HepG2 (cell line): ENCODE measurements around the gene RAB40C. TPM values are rescaled to one million over a fixed set of nuclear protein-coding genes. Genes with fewer than 3 reads are reported as not detected.

ENCODE experiments used
- ATRX ChIP-seq: sonication (generic); formaldehyde crosslinking; IDR thresholded peaks from 2 replicates; pipeline ENCODE4 v1.4.0; 2020; ENCODE audit warnings: missing genetic modification reagents, borderline replicate concordance
- BRD4 ChIP-seq: sonication (generic); formaldehyde crosslinking; IDR thresholded peaks from 2 replicates; pipeline ENCODE4 v1.4.0; 2020; ENCODE audit warnings: missing genetic modification reagents
- CCAR2 ChIP-seq: fragments of 200-400 bp; formaldehyde crosslinking; optimal IDR thresholded peaks from 2 replicates; pipeline ENCODE3; 2018; ENCODE audit warnings: low read depth, mild to moderate bottlenecking, low read length, moderate library complexity
- CEBPG ChIP-seq: IDR thresholded peaks from 2 replicates; pipeline ENCODE4 v1.6.1; 2016
- EEA1 ChIP-seq: sonication (generic); formaldehyde crosslinking; IDR thresholded peaks from 2 replicates; pipeline ENCODE4 v1.5.1; 2020; ENCODE audit warnings: mild to moderate bottlenecking, missing genetic modification reagents, borderline replicate concordance
- EHMT2 ChIP-seq: fragments of 200-600 bp; sonication (generic); IDR thresholded peaks from 2 replicates; pipeline ENCODE4 v1.7.0; 2017; ENCODE audit warnings: antibody characterized with exemption, low read depth, low read length, borderline replicate concordance
- KMT2B ChIP-seq: IDR thresholded peaks from 2 replicates; pipeline ENCODE4 v1.6.1; 2016; ENCODE audit warnings: missing genetic modification reagents, missing compliant biosample characterization
- PHF20 ChIP-seq: sonication (generic); formaldehyde crosslinking; IDR thresholded peaks from 2 replicates; pipeline ENCODE4 v1.5.0; 2020; ENCODE audit warnings: mild to moderate bottlenecking, missing genetic modification reagents
- RCOR2 ChIP-seq: IDR thresholded peaks from 2 replicates; pipeline ENCODE4 v1.6.1; 2016; ENCODE audit warnings: missing biosample characterization, missing genetic modification reagents
- YY1 ChIP-seq: IDR thresholded peaks from 2 replicates; pipeline ENCODE4 v1.6.1; 2011; ENCODE audit warnings: low read length, low read depth, moderate library complexity, mild to moderate bottlenecking; ENCODE audit not compliant: insufficient read depth, insufficient replicate concordance
- ZBTB14 ChIP-seq: sonication (generic); formaldehyde crosslinking; IDR thresholded peaks from 2 replicates; pipeline ENCODE4 v1.4.0; 2020; ENCODE audit warnings: missing genetic modification reagents
- ZC3H4 ChIP-seq: sonication (generic); formaldehyde crosslinking; IDR thresholded peaks from 2 replicates; pipeline ENCODE4 v1.4.0; 2020; ENCODE audit warnings: missing genetic modification reagents, borderline replicate concordance
- ZNF17 ChIP-seq: sonication (generic); formaldehyde crosslinking; IDR thresholded peaks from 2 replicates; pipeline ENCODE4 v1.5.0; 2020; ENCODE audit warnings: mild to moderate bottlenecking, missing genetic modification reagents
- ZNF274 ChIP-seq: sonication (generic); formaldehyde crosslinking; IDR thresholded peaks from 2 replicates; pipeline ENCODE4 v1.5.1; 2020; ENCODE audit warnings: mild to moderate bottlenecking, missing genetic modification reagents
- ZNF3 ChIP-seq: IDR thresholded peaks from 2 replicates; pipeline ENCODE4 v1.7.0; 2017; ENCODE audit warnings: inconsistent platforms
- ZNF331 ChIP-seq: sonication (generic); formaldehyde crosslinking; IDR thresholded peaks from 2 replicates; pipeline ENCODE4 v1.4.0; 2020; ENCODE audit warnings: missing genetic modification reagents
- ZNF441 ChIP-seq: sonication (generic); formaldehyde crosslinking; IDR thresholded peaks from 2 replicates; pipeline ENCODE4 v1.7.0; 2021; ENCODE audit warnings: missing genetic modification reagents, borderline replicate concordance
- ZNF460 ChIP-seq: sonication (generic); formaldehyde crosslinking; IDR thresholded peaks from 2 replicates; pipeline ENCODE4 v1.5.1; 2020; ENCODE audit warnings: missing genetic modification reagents, mild to moderate bottlenecking, borderline replicate concordance
- ZNF468 ChIP-seq: sonication (generic); formaldehyde crosslinking; IDR thresholded peaks from 2 replicates; pipeline ENCODE4 v1.8.0; 2022; ENCODE audit warnings: mild to moderate bottlenecking, moderate library complexity, missing genetic modification reagents
- ZNF510 ChIP-seq: sonication (generic); formaldehyde crosslinking; IDR thresholded peaks from 2 replicates; pipeline ENCODE4 v1.4.0; 2020; ENCODE audit warnings: low read depth, mild to moderate bottlenecking, missing genetic modification reagents
- ZNF543 ChIP-seq: sonication (generic); formaldehyde crosslinking; IDR thresholded peaks from 2 replicates; pipeline ENCODE4 v1.4.0; 2020; ENCODE audit warnings: mild to moderate bottlenecking, missing genetic modification reagents
- ZNF550 ChIP-seq: sonication (generic); formaldehyde crosslinking; IDR thresholded peaks from 2 replicates; pipeline ENCODE4 v1.4.0; 2020; ENCODE audit warnings: mild to moderate bottlenecking, missing genetic modification reagents, borderline replicate concordance
- ZNF577 ChIP-seq: sonication (generic); formaldehyde crosslinking; IDR thresholded peaks from 2 replicates; pipeline ENCODE4 v1.4.0; 2020; ENCODE audit warnings: mild to moderate bottlenecking, low read depth, missing genetic modification reagents, borderline replicate concordance
- polyA plus RNA-seq, 8 experiments: library from polyadenylated mRNA; depleted of rRNA in 3 of 8; stranded (reverse) in 7 of 8; unstranded in 1 of 8; fragments of >200 nt; fragmentation: Illumina TruSeq in 4 of 8; extraction: Trizol in 4 of 8; gene quantifications; 2 replicates each; pipeline versions ENCODE4 v1.2.1 to v1.2.3, GENCODE V29; 2011 to 2016; ENCODE audit warnings: low read depth in 4 of 8, missing spikeins in 1 of 8, mixed read lengths in 1 of 8; ENCODE audit not compliant: insufficient read depth in 1 of 8
- total RNA-seq, 5 experiments: library from RNA; depleted of rRNA; stranded (reverse); fragments of >200 nt; fragmentation: Illumina TruSeq; extraction: Trizol; gene quantifications; 2 replicates each; pipeline ENCODE4 v1.2.3, GENCODE V29; 2016; ENCODE audit warnings: low read depth in 1 of 5
- TF ChIP-seq, protein P1 (sequence below): sonication (generic); formaldehyde crosslinking; conservative IDR thresholded peaks from 2 replicates; pipeline ENCODE4 v1.8.0; 2022; ENCODE audit warnings: missing genetic modification reagents
- TF ChIP-seq, protein P2 (sequence below): sonication (generic); formaldehyde crosslinking; IDR thresholded peaks from 2 replicates; pipeline ENCODE4 v1.4.0; 2020; ENCODE audit warnings: mild to moderate bottlenecking, missing genetic modification reagents
- TF ChIP-seq, protein P3 (sequence below): sonication (generic); formaldehyde crosslinking; IDR thresholded peaks from 2 replicates; pipeline ENCODE4 v1.5.1; 2020; ENCODE audit warnings: mild to moderate bottlenecking, moderate library complexity, missing genetic modification reagents

The RAB40C gene
- total and polyA plus RNA-seq, 2 of the 13 experiments (the other 11 are each of a cell fraction or from before 2014, with no cell fraction given), result 7.7 to 11.5 TPM

DNA sequence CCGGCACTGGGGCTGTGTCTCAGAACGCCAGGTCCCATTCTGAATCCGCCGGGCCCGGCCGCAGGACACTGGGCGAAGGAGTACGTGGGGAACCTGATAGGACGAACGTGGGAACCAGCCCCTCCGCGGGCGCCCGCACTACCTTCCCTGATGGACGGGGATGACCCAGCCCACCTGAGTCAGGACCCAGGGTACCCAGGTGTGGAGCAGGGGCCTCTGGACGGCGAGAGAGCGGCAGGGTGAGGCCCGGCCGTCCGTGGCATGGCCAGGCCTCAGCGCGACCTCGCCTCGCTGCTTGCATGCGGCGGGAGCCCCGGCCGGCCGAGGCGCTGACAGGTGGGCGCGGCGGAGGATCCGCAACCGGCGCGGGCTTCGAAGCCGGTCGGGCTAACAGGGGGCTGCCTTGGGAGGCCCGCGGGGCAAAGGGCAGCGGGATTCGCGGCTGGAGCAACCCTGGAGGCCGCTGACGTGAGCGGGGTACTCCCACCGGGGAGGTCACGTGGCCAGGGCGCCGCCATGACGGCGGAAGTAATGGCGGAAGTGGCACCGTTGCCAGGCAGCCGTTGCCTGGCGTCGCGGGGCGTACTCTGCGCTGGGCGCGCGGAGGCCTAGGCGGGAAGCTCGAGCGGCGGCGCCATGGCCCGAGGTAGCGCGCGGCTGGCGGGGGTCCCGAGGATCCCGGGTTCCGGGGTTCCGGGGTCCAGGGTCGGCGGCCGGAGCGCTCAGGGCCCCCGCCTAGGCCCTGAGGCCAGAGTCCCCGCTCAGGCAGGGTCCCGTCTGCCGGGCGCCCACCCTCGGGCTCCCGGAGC, 59.1 kb downstream of the RAB40C start, which contains the start of gene WDR90 (continued):
- TF ChIP-seq, protein P1, sequence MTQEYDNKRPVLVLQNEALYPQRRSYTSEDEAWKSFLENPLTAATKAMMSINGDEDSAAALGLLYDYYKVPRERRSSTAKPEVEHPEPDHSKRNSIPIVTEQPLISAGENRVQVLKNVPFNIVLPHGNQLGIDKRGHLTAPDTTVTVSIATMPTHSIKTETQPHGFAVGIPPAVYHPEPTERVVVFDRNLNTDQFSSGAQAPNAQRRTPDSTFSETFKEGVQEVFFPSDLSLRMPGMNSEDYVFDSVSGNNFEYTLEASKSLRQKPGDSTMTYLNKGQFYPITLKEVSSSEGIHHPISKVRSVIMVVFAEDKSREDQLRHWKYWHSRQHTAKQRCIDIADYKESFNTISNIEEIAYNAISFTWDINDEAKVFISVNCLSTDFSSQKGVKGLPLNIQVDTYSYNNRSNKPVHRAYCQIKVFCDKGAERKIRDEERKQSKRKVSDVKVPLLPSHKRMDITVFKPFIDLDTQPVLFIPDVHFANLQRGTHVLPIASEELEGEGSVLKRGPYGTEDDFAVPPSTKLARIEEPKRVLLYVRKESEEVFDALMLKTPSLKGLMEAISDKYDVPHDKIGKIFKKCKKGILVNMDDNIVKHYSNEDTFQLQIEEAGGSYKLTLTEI (CRISPR knock-in tag), result no peak
- no peak for TF ChIP-seq CCAR2
- TF ChIP-seq ZC3H4, result no peak
- no peak for TF ChIP-seq ZNF577
- peak; percentile 98 for TF ChIP-seq YY1
- TF ChIP-seq CEBPG, result peak; percentile 47
- no peak for TF ChIP-seq ZNF17 (CRISPR knock-in tag)
- TF ChIP-seq PHF20, result peak; percentile 85
- TF ChIP-seq ZNF441 (CRISPR knock-in tag), result peak; percentile 65; the same call in 1 of the 2 replicates
- TF ChIP-seq KMT2B, result peak; percentile 55; the same call in 1 of the 2 replicates
- TF ChIP-seq ATRX, result no peak
- TF ChIP-seq EEA1 (CRISPR knock-in tag), result peak; percentile 75; the same call in 1 of the 2 replicates
- no peak for TF ChIP-seq RCOR2
- TF ChIP-seq ZNF468 (CRISPR knock-in tag), result 0 out of 2 replicates have a peak, but pooled peaks have one; percentile 19
- peak; percentile 60; the same call in 1 of the 2 replicates for TF ChIP-seq ZNF331 (CRISPR knock-in tag)
- TF ChIP-seq ZNF3 (CRISPR knock-in tag), result no peak
- TF ChIP-seq ZNF510 (CRISPR knock-in tag), result no peak
- peak; percentile 54; the same call in 1 of the 2 replicates for TF ChIP-seq ZNF543 (CRISPR knock-in tag)
- TF ChIP-seq, protein P2, sequence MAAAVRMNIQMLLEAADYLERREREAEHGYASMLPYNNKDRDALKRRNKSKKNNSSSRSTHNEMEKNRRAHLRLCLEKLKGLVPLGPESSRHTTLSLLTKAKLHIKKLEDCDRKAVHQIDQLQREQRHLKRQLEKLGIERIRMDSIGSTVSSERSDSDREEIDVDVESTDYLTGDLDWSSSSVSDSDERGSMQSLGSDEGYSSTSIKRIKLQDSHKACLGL, result peak; percentile 93
- TF ChIP-seq BRD4 (CRISPR knock-in tag), result peak; percentile 83; the same call in 1 of the 2 replicates
- TF ChIP-seq ZNF274, result peak; percentile 56
- TF ChIP-seq ZNF550 (CRISPR knock-in tag), result peak; percentile 74; the same call in 1 of the 2 replicates
- no peak; the same call in 1 of the 2 replicates for TF ChIP-seq ZNF460 (CRISPR knock-in tag)
- TF ChIP-seq EHMT2, result no peak
- no peak for TF ChIP-seq ZBTB14 (CRISPR knock-in tag)
- TF ChIP-seq, protein P3, sequence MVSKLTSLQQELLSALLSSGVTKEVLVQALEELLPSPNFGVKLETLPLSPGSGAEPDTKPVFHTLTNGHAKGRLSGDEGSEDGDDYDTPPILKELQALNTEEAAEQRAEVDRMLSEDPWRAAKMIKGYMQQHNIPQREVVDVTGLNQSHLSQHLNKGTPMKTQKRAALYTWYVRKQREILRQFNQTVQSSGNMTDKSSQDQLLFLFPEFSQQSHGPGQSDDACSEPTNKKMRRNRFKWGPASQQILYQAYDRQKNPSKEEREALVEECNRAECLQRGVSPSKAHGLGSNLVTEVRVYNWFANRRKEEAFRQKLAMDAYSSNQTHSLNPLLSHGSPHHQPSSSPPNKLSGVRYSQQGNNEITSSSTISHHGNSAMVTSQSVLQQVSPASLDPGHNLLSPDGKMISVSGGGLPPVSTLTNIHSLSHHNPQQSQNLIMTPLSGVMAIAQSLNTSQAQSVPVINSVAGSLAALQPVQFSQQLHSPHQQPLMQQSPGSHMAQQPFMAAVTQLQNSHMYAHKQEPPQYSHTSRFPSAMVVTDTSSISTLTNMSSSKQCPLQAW (CRISPR knock-in tag), result no peak
